PC-3 (cell line): ENCODE measurements around the gene PHLDB1. TPM values are rescaled to one million over a fixed set of nuclear protein-coding genes. Genes with fewer than 3 reads are reported as not detected.
"Not testable (repeated sequence)": the region's sequence is repeated elsewhere in the genome, so short reads cannot be mapped to it uniquely, and the experiment has no call there.

Experiments used
- ATAC-seq: fragments of 200-7000 bp; cut with Tn5 transposase; 2 replicates; pipeline ENCODE4 v1.9.1; 2020; ENCODE audit warnings: mild to moderate bottlenecking, moderate library complexity
- BruUV-seq: library from RNA; stranded (reverse); fragments of 400-500 nt; replicated peaks from 2 replicates; lab custom pipeline; 2021; lab: Mats Ljungman, UMichigan
- CTCF ChIA-PET: fragments of 300-600 bp; sonication (Branson Sonifier 250); formaldehyde crosslinking; loops from one replicate; lab custom pipeline; 2022; ENCODE audit warnings: antibody characterized with exemption; lab: Charles Lee
- POLR2A ChIA-PET: fragments of 300-600 bp; sonication (Branson Sonifier 250); formaldehyde crosslinking; loops from one replicate; lab custom pipeline; 2022; ENCODE audit warnings: antibody characterized with exemption; ENCODE audit not compliant: unreplicated experiment; lab: Charles Lee
- DNase-seq: peaks from one replicate; pipeline ENCODE4 v3.0.0-alpha.2; 2015
- H2AFZ ChIP-seq: fragments of 300-600 bp; sonication (generic); 2 replicates; pipeline ENCODE4 v1.6.0; 2016; ENCODE audit warnings: antibody characterized with exemption, low read length
- H3F3A ChIP-seq: fragments of 300-600 bp; sonication (generic); one replicate; pipeline ENCODE4 v1.6.0; 2017; ENCODE audit warnings: antibody characterized with exemption, low read length, control low read depth, mild to moderate bottlenecking; ENCODE audit not compliant: unreplicated experiment
- H3K27ac ChIP-seq: fragments of 300-600 bp; sonication (generic); 2 replicates; pipeline ENCODE4 v1.5.1; 2016; ENCODE audit warnings: mild to moderate bottlenecking, low read length
- H3K27me3 ChIP-seq: fragments of 300-600 bp; sonication (generic); 2 replicates; pipeline ENCODE4 v1.6.1; 2016; ENCODE audit warnings: low read length, mixed read lengths
- H3K36me3 ChIP-seq: fragments of 300-600 bp; sonication (generic); 2 replicates; pipeline ENCODE4 v1.6.1; 2016; ENCODE audit warnings: low read depth, mixed run types, low read length, mixed read lengths
- H3K4me1 ChIP-seq: fragments of 300-600 bp; sonication (generic); 2 replicates; pipeline ENCODE4 v1.5.1; 2016; ENCODE audit warnings: low read length; ENCODE audit not compliant: insufficient read depth
- H3K4me2 ChIP-seq: fragments of 300-600 bp; sonication (generic); 2 replicates; pipeline ENCODE4 v1.6.0; 2016; ENCODE audit warnings: low read length
- H3K4me3 ChIP-seq: fragments of 300-600 bp; sonication (generic); 2 replicates; pipeline ENCODE4 v1.5.1; 2016; ENCODE audit warnings: mild to moderate bottlenecking, low read length, mixed read lengths
- H3K79me2 ChIP-seq: fragments of 300-600 bp; sonication (generic); 2 replicates; pipeline ENCODE4 v1.6.1; 2017; ENCODE audit warnings: low read length, mixed read lengths
- H3K9ac ChIP-seq: fragments of 300-600 bp; sonication (generic); 2 replicates; pipeline ENCODE4 v1.6.0; 2016; ENCODE audit warnings: mild to moderate bottlenecking, low read length
- H3K9me2 ChIP-seq: fragments of 300-600 bp; sonication (generic); replicated peaks from 2 replicates; pipeline ENCODE4 v1.6.1; 2016; ENCODE audit warnings: mixed run types, low read length, mixed read lengths
- H3K9me3 ChIP-seq: fragments of 300-600 bp; sonication (generic); 2 replicates; pipeline ENCODE4 v1.6.1; 2016; ENCODE audit warnings: low read length, mixed read lengths
- H4K20me1 ChIP-seq: fragments of 300-600 bp; sonication (generic); 2 replicates; pipeline ENCODE4 v1.6.1; 2016; ENCODE audit warnings: low read length, mixed read lengths
- EZH2 ChIP-seq: fragments of 300-600 bp; sonication (generic); IDR thresholded peaks from one replicate; pipeline ENCODE4 v1.6.1; 2017; ENCODE audit warnings: antibody characterized with exemption, mild to moderate bottlenecking, low read length; ENCODE audit not compliant: unreplicated experiment
- EZH2phosphoT487 ChIP-seq: fragments of 300-600 bp; sonication (generic); IDR thresholded peaks from 2 replicates; pipeline ENCODE4 v1.6.1; 2018; ENCODE audit warnings: mild to moderate bottlenecking, antibody characterized with exemption, low read length, borderline replicate concordance
- intact Hi-C: fragments of 100-400 bp; cut with micrococcal nuclease; formaldehyde crosslinking; loops from 2 replicates; pipeline ENCODE4 v1.9.0; 2023
- total RNA-seq: library from RNA; depleted of rRNA; stranded (reverse); fragments of >200 nt; gene quantifications from 2 replicates; pipeline ENCODE4 v1.2.3, GENCODE V29; 2014
- TF ChIP-seq, protein P1 (sequence below): fragments of 300-600 bp; sonication (generic); conservative IDR thresholded peaks from 2 replicates; pipeline ENCODE4 v1.5.1; 2017; ENCODE audit warnings: antibody characterized with exemption, low read depth, mild to moderate bottlenecking, low read length

The PHLDB1 gene
- total RNA-seq, 1 experiment from 2014 or later, result 36.1 TPM

DNA sequence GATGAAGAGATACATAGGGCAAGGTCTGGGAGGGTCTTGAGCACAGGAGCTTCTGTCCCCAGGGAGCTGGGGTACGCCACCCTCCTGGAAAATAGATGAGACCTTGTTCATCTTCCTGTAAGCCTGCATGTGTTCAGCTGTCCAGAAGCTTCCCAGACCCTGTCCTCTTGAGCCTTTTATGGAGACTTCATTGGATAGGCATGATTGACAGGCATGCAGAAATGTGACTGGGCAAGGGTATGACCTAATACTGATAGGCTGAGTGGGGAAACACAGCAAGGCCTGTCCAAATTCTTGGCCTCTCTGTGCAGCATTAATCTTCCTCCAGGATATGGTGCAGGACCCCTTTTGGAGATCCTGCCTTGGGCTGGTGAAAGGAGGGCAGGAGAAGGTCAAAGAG, 19.5 kb upstream of the PHLDB1 start:
- Histone ChIP-seq H3K36me3 (peaks cover 72% of the 10 kb centered on the region), H4K20me1 (no peaks in the 10 kb centered on the region), H3K4me2 (no peak overlapping the region), H3K9me3 (no peaks in the 10 kb centered on the region), H3K79me2 (no peaks in the 10 kb centered on the region), H3K9me2 (no peaks in the 10 kb centered on the region), H3F3A (no peaks in the 10 kb centered on the region), H3K4me1 (no peaks in the 10 kb centered on the region), H3K27me3 (no peaks in the 10 kb centered on the region), H2AFZ (no peak overlapping the region), H3K27ac (no peak overlapping the region), H3K9ac (no peak overlapping the region), H3K4me3 (no peak overlapping the region)
- no TSS peak for BruUV-seq
- ChIA-PET CTCF (no interaction called here), POLR2A (no interaction called here)
- DNase-seq (no peak), ATAC-seq (no peak)
- TF ChIP-seq EZH2phosphoT487, result no peak
- TF ChIP-seq EZH2, result no peak
- TF ChIP-seq, protein P1, sequence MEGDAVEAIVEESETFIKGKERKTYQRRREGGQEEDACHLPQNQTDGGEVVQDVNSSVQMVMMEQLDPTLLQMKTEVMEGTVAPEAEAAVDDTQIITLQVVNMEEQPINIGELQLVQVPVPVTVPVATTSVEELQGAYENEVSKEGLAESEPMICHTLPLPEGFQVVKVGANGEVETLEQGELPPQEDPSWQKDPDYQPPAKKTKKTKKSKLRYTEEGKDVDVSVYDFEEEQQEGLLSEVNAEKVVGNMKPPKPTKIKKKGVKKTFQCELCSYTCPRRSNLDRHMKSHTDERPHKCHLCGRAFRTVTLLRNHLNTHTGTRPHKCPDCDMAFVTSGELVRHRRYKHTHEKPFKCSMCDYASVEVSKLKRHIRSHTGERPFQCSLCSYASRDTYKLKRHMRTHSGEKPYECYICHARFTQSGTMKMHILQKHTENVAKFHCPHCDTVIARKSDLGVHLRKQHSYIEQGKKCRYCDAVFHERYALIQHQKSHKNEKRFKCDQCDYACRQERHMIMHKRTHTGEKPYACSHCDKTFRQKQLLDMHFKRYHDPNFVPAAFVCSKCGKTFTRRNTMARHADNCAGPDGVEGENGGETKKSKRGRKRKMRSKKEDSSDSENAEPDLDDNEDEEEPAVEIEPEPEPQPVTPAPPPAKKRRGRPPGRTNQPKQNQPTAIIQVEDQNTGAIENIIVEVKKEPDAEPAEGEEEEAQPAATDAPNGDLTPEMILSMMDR, result no peak
- intact Hi-C loops, result no loop called here

GRCh38 chr11:118592616-118593367, 14.6 kb upstream of the PHLDB1 start:
- intact Hi-C loops, result no loop called here
- no peaks in the 10 kb centered on the region for H3K27me3 ChIP-seq
- no peaks in the 10 kb centered on the region for H4K20me1 ChIP-seq
- ATAC-seq (no peak), DNase-seq (no peak)
- no peak overlapping the region for H3K27ac ChIP-seq
- no peaks in the 10 kb centered on the region for H3K9me3 ChIP-seq
- ChIA-PET POLR2A (no interaction called here), CTCF (interaction anchor here (0.7 kb wide), 1 partner anchor 14 kb away, joined by 5 read pairs; no protein-coding TSS in a partner anchor)
- no peaks in the 10 kb centered on the region for H3K9me2 ChIP-seq
- H2AFZ ChIP-seq, result no peak overlapping the region
- H3K4me3 ChIP-seq, result no peak overlapping the region
- BruUV-seq, result no TSS peak
- H3F3A ChIP-seq, result no peaks in the 10 kb centered on the region
- no peak overlapping the region for H3K9ac ChIP-seq
- peaks cover 58% of the 10 kb centered on the region for H3K36me3 ChIP-seq
- TF ChIP-seq EZH2, result no peak
- TF ChIP-seq, protein P1, result no peak
- no peak for TF ChIP-seq EZH2phosphoT487
- no peaks in the 10 kb centered on the region for H3K4me1 ChIP-seq
- no peak overlapping the region for H3K4me2 ChIP-seq
- H3K79me2 ChIP-seq, result no peaks in the 10 kb centered on the region

DNA sequence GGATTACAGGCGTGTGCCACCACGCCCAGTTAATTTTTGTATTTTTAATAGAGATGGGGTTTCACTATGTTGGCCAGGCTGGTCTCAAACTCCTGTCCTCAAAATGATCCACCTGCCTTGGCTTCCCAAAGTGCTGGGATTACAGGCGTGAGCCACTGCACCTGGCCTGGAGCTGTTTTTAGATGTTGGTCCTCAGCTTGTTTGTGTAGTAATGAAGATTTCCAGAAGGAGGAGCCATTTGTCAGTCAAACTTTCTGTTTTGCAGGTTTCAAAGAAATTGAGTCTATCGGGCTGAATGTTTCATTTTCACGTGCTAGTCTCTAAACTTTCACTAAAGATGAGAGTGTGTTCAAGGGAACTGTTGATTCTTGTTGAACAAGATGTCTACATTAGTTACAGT, 12.4 kb upstream of the PHLDB1 start:
- DNase-seq, result peak; percentile 68
- intact Hi-C loops, H2AFZ ChIP-seq, H3K27ac ChIP-seq, H3K79me2 ChIP-seq, H3K27me3 ChIP-seq, H3K9ac ChIP-seq, H3K9me2 ChIP-seq, H3F3A ChIP-seq, BruUV-seq, H3K4me3 ChIP-seq, H4K20me1 ChIP-seq, H3K4me1 ChIP-seq, POLR2A ChIA-PET, H3K4me2 ChIP-seq, H3K9me3 ChIP-seq: not testable (repeated sequence)
- CTCF ChIA-PET, result interaction anchor here (0.5 to 0.8 kb wide), 5 partner anchors 26 to 365 kb away, joined by 3 to 11 read pairs (median 7); partner anchors contain the start of gene KMT2A
- ATAC-seq, result peak; percentile 31
- TF ChIP-seq, protein P1, result peak; percentile 64
- H3K36me3 ChIP-seq, result peaks cover 57% of the 10 kb centered on the region
